ENCODE measurements around the gene TTLL10. TPM values are rescaled to one million over a fixed set of nuclear protein-coding genes. Genes with fewer than 3 reads are reported as not detected.

Gene TTLL10
- total and polyA plus RNA-seq, 2 of the 4 experiments (the other 2 are of a cell fraction), result not detected

DNA sequence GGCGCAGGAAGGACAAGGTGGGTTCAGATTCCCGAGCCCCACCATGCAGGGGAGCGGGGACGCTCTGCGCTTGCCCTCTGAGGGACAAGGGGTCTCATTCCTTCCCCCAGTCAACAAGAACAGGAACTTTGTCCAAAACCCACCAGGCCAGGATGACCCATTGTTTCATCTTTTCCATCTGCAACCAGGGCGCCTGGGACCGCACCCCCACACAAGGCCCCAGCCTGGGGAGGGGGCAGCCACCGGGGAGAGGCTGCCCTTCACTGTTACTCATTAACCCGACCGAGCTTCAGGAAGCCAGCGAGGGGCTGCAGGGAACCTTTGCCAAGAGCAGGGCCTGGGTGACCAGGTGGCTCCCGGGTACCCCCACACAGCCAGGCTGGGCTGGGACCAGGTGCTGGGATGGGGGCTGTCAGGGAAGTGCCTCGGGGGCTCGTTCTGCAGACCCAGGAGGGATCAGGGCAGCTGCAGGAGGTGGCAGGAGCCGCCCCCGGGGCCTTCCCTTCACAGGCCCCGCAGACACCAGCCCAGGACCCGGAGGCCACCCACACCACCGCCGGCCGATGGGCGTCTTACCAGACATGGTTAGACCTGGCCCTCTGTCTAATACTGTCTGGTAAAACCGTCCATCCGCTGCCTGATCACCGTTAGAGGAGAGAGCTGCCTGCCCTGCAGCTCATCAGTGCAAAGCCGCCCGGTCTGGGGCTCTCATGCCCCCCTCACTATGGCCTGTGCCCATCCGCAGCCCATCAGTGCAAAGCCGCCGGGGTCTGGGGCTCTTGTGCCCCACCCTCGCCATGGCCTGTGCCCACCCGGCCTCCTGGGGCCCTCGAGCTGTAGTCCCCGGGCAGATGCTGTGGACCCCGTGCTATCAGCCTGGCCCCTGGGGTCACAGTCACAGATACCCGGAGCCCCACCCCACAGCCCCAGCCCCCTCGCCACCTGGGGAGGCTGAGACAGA, 4.9 kb upstream of the TTLL10 start:
- Histone ChIP-seq H3K4ac (ENCODE audit: low read depth, low read length) (no peak overlapping the region), H2BK15ac (ENCODE audit: low read depth, low read length) (no peak overlapping the region), H3K27me3 (ENCODE audit: control insufficient read depth, insufficient read depth, low read length) (peaks cover 56% of the 10 kb centered on the region), H3K4me3 (ENCODE audit: insufficient read depth, low read depth, low read length) (no peak overlapping the region), H3K27ac (ENCODE audit: insufficient read depth, low read length) (no peak overlapping the region), H2AK5ac (ENCODE audit: low read depth, low read length) (no peak overlapping the region), H3K36me3 (ENCODE audit: control insufficient read depth, insufficient read depth, low read length) (no peaks in the 10 kb centered on the region), H3K4me2 (ENCODE audit: low read depth, low read length) (no peak overlapping the region), H3K79me1 (ENCODE audit: low read depth in 1 of 2, low read length in 2 of 2) (no peaks in the 10 kb centered on the region), H2BK120ac (ENCODE audit: low read depth, low read length) (no peak overlapping the region), H3K23ac (ENCODE audit: low read depth, low read length) (no peak overlapping the region), H2BK5ac (ENCODE audit: low read depth, low read length, poor library complexity, severe bottlenecking) (no peak overlapping the region), H4K20me1 (ENCODE audit: insufficient read depth, low read length) (no peaks in the 10 kb centered on the region; the same call in 1 of the 2 replicates), H3K9me1 (ENCODE audit: insufficient read depth, low read length) (no peaks in the 10 kb centered on the region), H2AK9ac (replicated peaks; ENCODE audit: low read depth, low read length, poor library complexity) (no peak overlapping the region), H2AFZ (replicated peaks; ENCODE audit: low read length, poor library complexity) (no peak overlapping the region), H4K91ac (ENCODE audit: insufficient read depth, low read depth, low read length) (no peak overlapping the region), H3K4me1 (ENCODE audit: control insufficient read depth, insufficient read depth, low read length) (no peaks in the 10 kb centered on the region), H4K5ac (ENCODE audit: low read depth, low read length) (no peak overlapping the region), H4K8ac (ENCODE audit: low read depth in 2 of 2, low read length in 2 of 2) (no peak overlapping the region), H3K56ac (ENCODE audit: extremely low read depth, insufficient read depth, low read length) (no peak overlapping the region), H3K18ac (ENCODE audit: low read depth, low read length) (no peak overlapping the region), H3K14ac (replicated peaks; ENCODE audit: low read depth, low read length) (no peak overlapping the region), H3K9me3 (ENCODE audit: control insufficient read depth, insufficient read depth, low read length) (no peaks in the 10 kb centered on the region), H3K9ac (ENCODE audit: low read depth, low read length) (no peak overlapping the region), H2BK20ac (ENCODE audit: low read depth, low read length) (no peak overlapping the region)
- intact Hi-C loops (cut with micrococcal nuclease), result no loop called here
- in situ Hi-C loops (cut with MboI; ENCODE audit: low sequenced_read_pairs), result no loop called here
- ATAC-seq (ENCODE audit: low read depth) (no peak), DNase-seq (no peak)
- POLR2A ChIA-PET (ENCODE audit: unreplicated experiment), result no interaction called here
- 73% methylated on average over 19 of the region's 37 CpGs; no CpG with 5 or more reads in 1 of the 2 experiments for WGBS, 2 experiments (ENCODE audit: extremely low coverage in 2 of 2, insufficient read length in 1 of 2)
- CTCF ChIA-PET, result no interaction called here
- dilution Hi-C loops (cut with HindIII; ENCODE audit: low sequenced_read_pairs, unreplicated experiment), result no loop called here
- BruUV-seq (replicated peaks), result no TSS peak
- TF ChIP-seq MAFK (IDR thresholded peaks at IDR 0.05; ENCODE audit: low read depth, low read length), result no peak
- no peak for TF ChIP-seq RFX5 (IDR thresholded peaks at IDR 0.05; ENCODE audit: low read depth, low read length)
